Type B pancreatic cell (in vitro differentiated cells): ENCODE measurements around the gene TP53BP2. TPM values are rescaled to one million over a fixed set of nuclear protein-coding genes. Genes with fewer than 3 reads are reported as not detected.

Experiments used
- DNase-seq: peaks from one replicate; pipeline ENCODE4 v3.0.0; 2021; ENCODE audit warnings: mixed read lengths; ENCODE audit not compliant: unreplicated experiment; ENCODE audit errors: extremely low spot score
- H3K27ac Mint-ChIP-seq: 2 replicates; pipeline ENCODE4 v1.8.0; 2021; ENCODE audit warnings: mild to moderate bottlenecking, mixed read lengths
- H3K27me3 Mint-ChIP-seq: 2 replicates; pipeline ENCODE4 v1.8.0; 2021; ENCODE audit warnings: mixed read lengths
- H3K36me3 Mint-ChIP-seq: 2 replicates; pipeline ENCODE4 v1.8.0; 2021; ENCODE audit warnings: mixed read lengths
- H3K4me1 Mint-ChIP-seq: one replicate; pipeline ENCODE4 v1.8.0; 2021; ENCODE audit warnings: mixed read lengths; ENCODE audit not compliant: unreplicated experiment
- H3K4me3 Mint-ChIP-seq: 2 replicates; pipeline ENCODE4 v1.8.0; 2021; ENCODE audit warnings: mild to moderate bottlenecking, mixed read lengths
- H3K9me3 Mint-ChIP-seq: 2 replicates; pipeline ENCODE4 v1.8.0; 2021; ENCODE audit warnings: mixed read lengths
- CTCF ChIP-seq: fragments of 200-600 bp; sonication (generic); conservative IDR thresholded peaks from 2 replicates; pipeline ENCODE4 v1.5.0; 2021; ENCODE audit warnings: antibody characterized with exemption, mild to moderate bottlenecking
- total RNA-seq: library from RNA; stranded (reverse); gene quantifications from 2 replicates; pipeline ENCODE4 v1.2.1, GENCODE V29; 2021; ENCODE audit warnings: low replicate concordance

TP53BP2 gene
- total RNA-seq, 1 donor from 2014 or later = 67.2 TPM

GRCh38 chr1:223759273-223759672 lies 86.5 kb downstream of the TP53BP2 start:
- H3K27ac Mint-ChIP-seq = no peak overlapping the region
- H3K36me3 Mint-ChIP-seq = peaks cover 28% of the 10 kb centered on the region
- no peaks in the 10 kb centered on the region for H3K4me1 Mint-ChIP-seq
- no peaks in the 10 kb centered on the region for H3K9me3 Mint-ChIP-seq
- DNase-seq = no peak
- H3K27me3 Mint-ChIP-seq = no peaks in the 10 kb centered on the region
- TF ChIP-seq CTCF = no peak
- H3K4me3 Mint-ChIP-seq = no peak overlapping the region

GRCh38 chr1:223758734-223759133 lies 87.0 kb downstream of the TP53BP2 start:
- no peak for DNase-seq
- no peak overlapping the region for H3K4me3 Mint-ChIP-seq
- H3K9me3 Mint-ChIP-seq = no peaks in the 10 kb centered on the region
- H3K36me3 Mint-ChIP-seq = peaks cover 28% of the 10 kb centered on the region
- no peaks in the 10 kb centered on the region for H3K4me1 Mint-ChIP-seq
- no peak for TF ChIP-seq CTCF
- H3K27me3 Mint-ChIP-seq = no peaks in the 10 kb centered on the region
- H3K27ac Mint-ChIP-seq = no peak overlapping the region

GRCh38 chr1:223756806-223757700 lies 88.7 kb downstream of the TP53BP2 start:
- H3K4me3 Mint-ChIP-seq = no peak overlapping the region
- H3K9me3 Mint-ChIP-seq = no peaks in the 10 kb centered on the region
- no peaks in the 10 kb centered on the region for H3K27me3 Mint-ChIP-seq
- no peaks in the 10 kb centered on the region for H3K4me1 Mint-ChIP-seq
- no peak for TF ChIP-seq CTCF
- DNase-seq = no peak
- no peak overlapping the region for H3K27ac Mint-ChIP-seq
- H3K36me3 Mint-ChIP-seq = peaks cover 27% of the 10 kb centered on the region

GRCh38 chr1:223755992-223756775 lies 89.6 kb downstream of the TP53BP2 start:
- peaks cover 26% of the 10 kb centered on the region for H3K36me3 Mint-ChIP-seq
- no peaks in the 10 kb centered on the region for H3K27me3 Mint-ChIP-seq
- H3K27ac Mint-ChIP-seq = no peak overlapping the region
- no peaks in the 10 kb centered on the region for H3K4me1 Mint-ChIP-seq
- no peak for TF ChIP-seq CTCF
- no peak overlapping the region for H3K4me3 Mint-ChIP-seq
- DNase-seq = no peak
- no peaks in the 10 kb centered on the region for H3K9me3 Mint-ChIP-seq

- Mint-ChIP-seq H3K27me3 (no peaks in the 10 kb centered on the region), H3K27ac (no peak overlapping the region), H3K36me3 (peaks cover 25% of the 10 kb centered on the region), H3K4me3 (no peak overlapping the region), H3K4me1 (no peaks in the 10 kb centered on the region), H3K9me3 (no peaks in the 10 kb centered on the region)
- TF ChIP-seq CTCF = no peak
- no peak for DNase-seq
Observed at GRCh38 chr1:223755432-223755792, 90.3 kb downstream of the TP53BP2 start.
